ENCODE data around the gene NARF.

GRCh38 chr17:82419540-82419939 is 39.0 kb upstream of the NARF start:
- no peak for TF ChIP-seq CTCF (IDR thresholded peaks at IDR 0.05; ENCODE audit: low read depth, low read length, poor library complexity, severe bottlenecking)
- no peak for TF ChIP-seq EZH2phosphoT487 (IDR thresholded peaks at IDR 0.05; ENCODE audit: borderline replicate concordance, low read length)

Measured in DOHH2 (cell line).